ENCODE measurements around the gene UROS. TPM values are rescaled to one million over a fixed set of nuclear protein-coding genes. Genes with fewer than 3 reads are reported as not detected.

UROS gene
- total RNA-seq, 1 donor from 2014 or later: 45.0 TPM

GRCh38 chr10:125747417-125747816 is 75.6 kb downstream of the UROS start:
- Mint-ChIP-seq H3K36me3 (ENCODE audit: insufficient read depth) (peaks cover 44% of the 10 kb centered on the region), H3K27ac (no peak overlapping the region), H3K4me3 (ENCODE audit: low read depth) (no peak overlapping the region), H3K27me3 (no peaks in the 10 kb centered on the region), H3K9me3 (ENCODE audit: low read depth) (no peaks in the 10 kb centered on the region), H3K4me1 (ENCODE audit: low read depth) (peaks cover 1% of the 10 kb centered on the region)
- no peak for DNase-seq (ENCODE audit: low spot score, unreplicated experiment)
- no peak for TF ChIP-seq CTCF (IDR thresholded peaks at IDR 0.05; ENCODE audit: unreplicated experiment)

- TF ChIP-seq CTCF (IDR thresholded peaks at IDR 0.05; ENCODE audit: unreplicated experiment): no peak
- Mint-ChIP-seq H3K27ac (no peak overlapping the region), H3K36me3 (ENCODE audit: insufficient read depth) (peaks cover 44% of the 10 kb centered on the region), H3K4me1 (ENCODE audit: low read depth) (peaks cover 1% of the 10 kb centered on the region), H3K27me3 (no peaks in the 10 kb centered on the region), H3K9me3 (ENCODE audit: low read depth) (no peaks in the 10 kb centered on the region), H3K4me3 (ENCODE audit: low read depth) (no peak overlapping the region)
- DNase-seq (ENCODE audit: low spot score, unreplicated experiment): no peak
These were observed 78.1 kb downstream of the UROS start for GRCh38 chr10:125744909-125745308.

GRCh38 chr10:125742465-125742864 is 80.6 kb downstream of the UROS start:
- DNase-seq (ENCODE audit: low spot score, unreplicated experiment): no peak
- Mint-ChIP-seq H3K27me3 (no peaks in the 10 kb centered on the region), H3K4me3 (ENCODE audit: low read depth) (no peak overlapping the region), H3K27ac (no peak overlapping the region), H3K9me3 (ENCODE audit: low read depth) (no peaks in the 10 kb centered on the region), H3K36me3 (ENCODE audit: insufficient read depth) (peaks cover 46% of the 10 kb centered on the region), H3K4me1 (ENCODE audit: low read depth) (peaks cover 1% of the 10 kb centered on the region)
- TF ChIP-seq CTCF (IDR thresholded peaks at IDR 0.05; ENCODE audit: unreplicated experiment): peak; percentile 29

- Mint-ChIP-seq H3K4me1 (ENCODE audit: low read depth) (no peaks in the 10 kb centered on the region), H3K4me3 (ENCODE audit: low read depth) (no peak overlapping the region), H3K27ac (no peak overlapping the region), H3K36me3 (ENCODE audit: insufficient read depth) (peaks cover 52% of the 10 kb centered on the region), H3K27me3 (no peaks in the 10 kb centered on the region), H3K9me3 (ENCODE audit: low read depth) (no peaks in the 10 kb centered on the region)
- no peak for TF ChIP-seq CTCF (IDR thresholded peaks at IDR 0.05; ENCODE audit: unreplicated experiment)
- no peak for DNase-seq (ENCODE audit: low spot score, unreplicated experiment)
These were observed 82.9 kb downstream of the UROS start for GRCh38 chr10:125739994-125740679.

Small RNAs within 50 kb of the gene (microRNA-seq; reads per million reads assigned to microRNA genes)
- gene MIR4484 (ENCODE audit: borderline number of aligned reads, unreplicated experiment): not detected

Other genes starting within 250 kb of the UROS start
- gene TEX36, start 140.1 kb downstream of the UROS start, total RNA-seq: not detected in 2 replicates
- 47.4 and 48.2 TPM in 2 replicates for gene EDRF1, start 103.5 kb downstream of the UROS start, total RNA-seq
- not detected in 2 replicates for gene MMP21, start 47.4 kb downstream of the UROS start, total RNA-seq
- 69.8 and 70.4 TPM in 2 replicates for gene BCCIP, start 288 bp upstream of the UROS start, total RNA-seq
- gene DHX32, start 58.0 kb upstream of the UROS start, total RNA-seq: 22.0 and 23.3 TPM in 2 replicates
- 2.5 and 3.2 TPM in 2 replicates for gene FANK1, start 73.3 kb upstream of the UROS start, total RNA-seq